CD4-positive, alpha-beta memory T cell (primary cell): ENCODE results near the gene CDCA7L. TPM values are rescaled to one million over a fixed set of nuclear protein-coding genes. Genes with fewer than 3 reads are reported as not detected.

Experiments used
- CTCF ChIA-PET: fragments of 350-600 bp; sonication (Branson Sonifier 250); formaldehyde crosslinking; loops from one replicate; lab custom pipeline; 2021; ENCODE audit warnings: inconsistent platforms; ENCODE audit not compliant: partially characterized antibody; lab: Charles Lee
- POLR2A ChIA-PET: fragments of 350-600 bp; sonication (Branson Sonifier 250); formaldehyde crosslinking; loops from one replicate; lab custom pipeline; 2021; ENCODE audit not compliant: partially characterized antibody; lab: Charles Lee
- DNase-seq, 5 donors: peaks; one replicate each; pipeline versions ENCODE4 v3.0.0 to v3.0.0-alpha.2; 2020 to 2022; ENCODE audit warnings: mixed read lengths in 1 of 5
- H3K27ac ChIP-seq: one replicate; pipeline ENCODE4 v1.7.0; 2013; ENCODE audit warnings: low read depth, low read length
- H3K27me3 ChIP-seq: 2 replicates; pipeline ENCODE4 v1.7.0; 2013; ENCODE audit warnings: mild to moderate bottlenecking, low read length, moderate library complexity; ENCODE audit not compliant: insufficient read depth
- H3K36me3 ChIP-seq: 2 replicates; pipeline ENCODE4 v1.7.0; 2013; ENCODE audit warnings: mild to moderate bottlenecking, low read length, moderate library complexity; ENCODE audit not compliant: insufficient read depth
- H3K4me1 ChIP-seq: 2 replicates; pipeline ENCODE4 v1.7.0; 2013; ENCODE audit warnings: mild to moderate bottlenecking, low read length, moderate library complexity; ENCODE audit not compliant: insufficient read depth
- H3K4me3 ChIP-seq, 2 donors: one replicate each; pipeline ENCODE4 v1.7.0; 2013; ENCODE audit warnings: low read length in 2 of 2, mild to moderate bottlenecking in 1 of 2
- H3K9me3 ChIP-seq, 2 donors: one replicate each; pipeline ENCODE4 v1.7.0; 2013; ENCODE audit warnings: low read length in 2 of 2, control low read depth in 1 of 2; ENCODE audit not compliant: control insufficient read depth in 1 of 2
- H3K27ac Mint-ChIP-seq, 7 donors: one replicate each; pipeline ENCODE4 v1.8.0; 2020 to 2021; ENCODE audit warnings: mixed read lengths in 7 of 7, mild to moderate bottlenecking in 6 of 7, inconsistent platforms in 3 of 7, moderate library complexity in 3 of 7
- H3K27me3 Mint-ChIP-seq, 2 donors: one replicate each; pipeline ENCODE4 v1.8.0; 2020 to 2021; ENCODE audit warnings: mixed read lengths in 2 of 2
- H3K36me3 Mint-ChIP-seq, 2 donors: one replicate each; pipeline ENCODE4 v1.8.0; 2020 to 2021; ENCODE audit warnings: mixed read lengths in 2 of 2, inconsistent platforms in 1 of 2, mild to moderate bottlenecking in 1 of 2
- H3K4me1 Mint-ChIP-seq, 4 donors: one replicate each; pipeline ENCODE4 v1.8.0; 2020 to 2021; ENCODE audit warnings: mixed read lengths in 4 of 4, mild to moderate bottlenecking in 1 of 4
- H3K4me3 Mint-ChIP-seq, 8 donors: one replicate each; pipeline ENCODE4 v1.8.0; 2020 to 2021; ENCODE audit warnings: mixed read lengths in 8 of 8, mild to moderate bottlenecking in 7 of 8, moderate library complexity in 6 of 8, inconsistent platforms in 3 of 8
- H3K9me3 Mint-ChIP-seq, 8 donors: one replicate each; pipeline ENCODE4 v1.8.0; 2020 to 2021; ENCODE audit warnings: mixed read lengths in 8 of 8, mild to moderate bottlenecking in 5 of 8, inconsistent platforms in 3 of 8, moderate library complexity in 1 of 8
- intact Hi-C: fragments of 100-400 bp; cut with micrococcal nuclease; formaldehyde crosslinking; loops from one replicate; pipeline ENCODE4 v1.15.1; 2023
- polyA plus RNA-seq, 2 donors: library from polyadenylated mRNA; unstranded; fragments of 300-500 nt; fragmentation: Illumina TruSeq; gene quantifications; one replicate each; pipeline ENCODE4 v1.2.3, GENCODE V29; 2021
- total RNA-seq, 2 experiments: library from RNA; stranded (reverse); gene quantifications; one replicate each; pipeline ENCODE4 v1.2.3, GENCODE V29; 2021

The CDCA7L gene
- total and polyA plus RNA-seq, 4 experiments from 2014 or later = 10.4 to 19.6 (median 16.4) TPM

GRCh38 chr7:21912931-21913780 is 32.5 kb downstream of the CDCA7L start:
- no peak overlapping the region for H3K27ac Mint-ChIP-seq
- H3K9me3 ChIP-seq = no peaks in the 10 kb centered on the region
- H3K27ac ChIP-seq = no peak overlapping the region
- H3K9me3 Mint-ChIP-seq = peaks cover 0 to 3% (median 0%) of the 10 kb centered on the region in 8 donors
- no peaks in the 10 kb centered on the region for H3K4me1 ChIP-seq
- H3K4me1 Mint-ChIP-seq = no peaks in the 10 kb centered on the region
- H3K27me3 Mint-ChIP-seq = no peaks in the 10 kb centered on the region
- H3K27me3 ChIP-seq = no peaks in the 10 kb centered on the region
- CTCF ChIA-PET = interaction anchor here (1.0 kb wide), 1 partner anchor 10 kb away, joined by 3 read pairs; no protein-coding TSS in a partner anchor
- POLR2A ChIA-PET = no interaction called here
- no peak overlapping the region for H3K4me3 ChIP-seq
- peaks cover 4 to 17% of the 10 kb centered on the region in 2 donors for H3K36me3 Mint-ChIP-seq
- intact Hi-C loops = no loop called here
- H3K36me3 ChIP-seq = no peaks in the 10 kb centered on the region
- H3K4me3 Mint-ChIP-seq = no peak overlapping the region
- DNase-seq = no peak

- peaks cover 6 to 19% of the 10 kb centered on the region in 2 donors for H3K36me3 Mint-ChIP-seq
- intact Hi-C loops = no loop called here
- no peaks in the 10 kb centered on the region for H3K27me3 Mint-ChIP-seq
- Histone ChIP-seq H3K27me3 (no peaks in the 10 kb centered on the region), H3K9me3 (no peaks in the 10 kb centered on the region), H3K4me1 (no peaks in the 10 kb centered on the region), H3K36me3 (no peaks in the 10 kb centered on the region), H3K27ac (no peak overlapping the region), H3K4me3 (no peak overlapping the region)
- H3K4me1 Mint-ChIP-seq = no peaks in the 10 kb centered on the region
- H3K4me3 Mint-ChIP-seq = no peak overlapping the region
- H3K27ac Mint-ChIP-seq = no peak overlapping the region
- H3K9me3 Mint-ChIP-seq = peaks cover 0 to 3% (median 0%) of the 10 kb centered on the region in 8 donors
- DNase-seq = no peak
- CTCF ChIA-PET = no interaction called here
- POLR2A ChIA-PET = no interaction called here
Measured at GRCh38 chr7:21912305-21912704, 33.4 kb downstream of the CDCA7L start.

- POLR2A ChIA-PET = no interaction called here
Measured at GRCh38 chr7:21911341-21911875, 34.3 kb downstream of the CDCA7L start.

GRCh38 chr7:21910253-21910652 is 35.4 kb downstream of the CDCA7L start:
- Mint-ChIP-seq H3K27me3 (no peaks in the 10 kb centered on the region), H3K36me3 (peaks cover 6 to 23% of the 10 kb centered on the region in 2 donors), H3K9me3 (peaks cover 0 to 3% (median 0%) of the 10 kb centered on the region in 8 donors), H3K4me3 (no peak overlapping the region), H3K4me1 (no peaks in the 10 kb centered on the region), H3K27ac (peak overlapping the region in 1 of 7 donors; percentile 58)
- DNase-seq = no peak
- Histone ChIP-seq H3K27ac (no peak overlapping the region), H3K9me3 (no peaks in the 10 kb centered on the region), H3K27me3 (no peaks in the 10 kb centered on the region), H3K36me3 (no peaks in the 10 kb centered on the region), H3K4me3 (no peak overlapping the region), H3K4me1 (no peaks in the 10 kb centered on the region)
- ChIA-PET POLR2A (no interaction called here), CTCF (no interaction called here)
- intact Hi-C loops = no loop called here

More at GRCh38 chr7:21911341-21911875, 34.3 kb downstream of the CDCA7L start:
- no peak overlapping the region for H3K4me3 ChIP-seq
- H3K36me3 ChIP-seq = no peaks in the 10 kb centered on the region
- no peak for DNase-seq
- no peak overlapping the region for H3K27ac ChIP-seq
- H3K27me3 ChIP-seq = no peaks in the 10 kb centered on the region
- intact Hi-C loops = no loop called here
- Mint-ChIP-seq H3K36me3 (peaks cover 6 to 21% of the 10 kb centered on the region in 2 donors), H3K9me3 (peaks cover 0 to 3% (median 0%) of the 10 kb centered on the region in 8 donors), H3K4me3 (no peak overlapping the region), H3K27ac (no peak overlapping the region), H3K27me3 (no peaks in the 10 kb centered on the region), H3K4me1 (no peaks in the 10 kb centered on the region)
- H3K4me1 ChIP-seq = no peaks in the 10 kb centered on the region
- H3K9me3 ChIP-seq = no peaks in the 10 kb centered on the region
- CTCF ChIA-PET = interaction anchor here (0.7 kb wide), 1 partner anchor 29 kb away, joined by 3 read pairs; no protein-coding TSS in a partner anchor

GRCh38 chr7:21908746-21909145 is 37.0 kb downstream of the CDCA7L start:
- POLR2A ChIA-PET = no interaction called here
- H3K36me3 ChIP-seq = no peaks in the 10 kb centered on the region

GRCh38 chr7:21903020-21903786 is 42.5 kb downstream of the CDCA7L start:
- intact Hi-C loops = no loop called here
- POLR2A ChIA-PET = no interaction called here
- H3K27ac ChIP-seq = no peak overlapping the region
- no peak overlapping the region for H3K4me3 ChIP-seq
- Mint-ChIP-seq H3K4me1 (peaks cover 6 to 12% (median 7%) of the 10 kb centered on the region in 4 donors), H3K9me3 (no peaks in the 10 kb centered on the region), H3K27ac (no peak overlapping the region), H3K36me3 (peaks cover 6 to 8% of the 10 kb centered on the region in 2 donors), H3K27me3 (no peaks in the 10 kb centered on the region), H3K4me3 (no peak overlapping the region)
- no peaks in the 10 kb centered on the region for H3K9me3 ChIP-seq
- H3K4me1 ChIP-seq = peaks cover 7% of the 10 kb centered on the region
- CTCF ChIA-PET = no interaction called here
- no peaks in the 10 kb centered on the region for H3K36me3 ChIP-seq
- no peaks in the 10 kb centered on the region for H3K27me3 ChIP-seq
- no peak for DNase-seq

More at GRCh38 chr7:21908746-21909145, 37.0 kb downstream of the CDCA7L start:
- H3K9me3 ChIP-seq = no peaks in the 10 kb centered on the region
- Mint-ChIP-seq H3K4me1 (no peaks in the 10 kb centered on the region), H3K36me3 (peaks cover 6 to 15% of the 10 kb centered on the region in 2 donors), H3K9me3 (peaks cover 0 to under 1% (median 0%) of the 10 kb centered on the region in 8 donors), H3K27ac (no peak overlapping the region), H3K4me3 (no peak overlapping the region), H3K27me3 (no peaks in the 10 kb centered on the region)
- no peaks in the 10 kb centered on the region for H3K4me1 ChIP-seq
- DNase-seq = no peak
- H3K27me3 ChIP-seq = no peaks in the 10 kb centered on the region
- intact Hi-C loops = no loop called here
- no peak overlapping the region for H3K4me3 ChIP-seq
- no peak overlapping the region for H3K27ac ChIP-seq
- CTCF ChIA-PET = interaction anchor here (1.2 kb wide), 1 partner anchor 11 kb away, joined by 6 read pairs; no protein-coding TSS in a partner anchor

GRCh38 chr7:21902240-21902639 is 43.5 kb downstream of the CDCA7L start:
- CTCF ChIA-PET = no interaction called here
- no peak for DNase-seq
- Histone ChIP-seq H3K4me3 (no peak overlapping the region), H3K9me3 (no peaks in the 10 kb centered on the region), H3K4me1 (peaks cover 10% of the 10 kb centered on the region), H3K36me3 (no peaks in the 10 kb centered on the region), H3K27ac (no peak overlapping the region), H3K27me3 (no peaks in the 10 kb centered on the region)
- Mint-ChIP-seq H3K36me3 (peaks cover 4 to 6% of the 10 kb centered on the region in 2 donors), H3K27ac (no peak overlapping the region), H3K4me3 (no peak overlapping the region), H3K4me1 (peaks cover 11 to 20% (median 14%) of the 10 kb centered on the region in 4 donors), H3K27me3 (no peaks in the 10 kb centered on the region), H3K9me3 (no peaks in the 10 kb centered on the region)
- POLR2A ChIA-PET = no interaction called here
- intact Hi-C loops = no loop called here
